ENCODE data around the gene NUDT16L1.

DNA sequence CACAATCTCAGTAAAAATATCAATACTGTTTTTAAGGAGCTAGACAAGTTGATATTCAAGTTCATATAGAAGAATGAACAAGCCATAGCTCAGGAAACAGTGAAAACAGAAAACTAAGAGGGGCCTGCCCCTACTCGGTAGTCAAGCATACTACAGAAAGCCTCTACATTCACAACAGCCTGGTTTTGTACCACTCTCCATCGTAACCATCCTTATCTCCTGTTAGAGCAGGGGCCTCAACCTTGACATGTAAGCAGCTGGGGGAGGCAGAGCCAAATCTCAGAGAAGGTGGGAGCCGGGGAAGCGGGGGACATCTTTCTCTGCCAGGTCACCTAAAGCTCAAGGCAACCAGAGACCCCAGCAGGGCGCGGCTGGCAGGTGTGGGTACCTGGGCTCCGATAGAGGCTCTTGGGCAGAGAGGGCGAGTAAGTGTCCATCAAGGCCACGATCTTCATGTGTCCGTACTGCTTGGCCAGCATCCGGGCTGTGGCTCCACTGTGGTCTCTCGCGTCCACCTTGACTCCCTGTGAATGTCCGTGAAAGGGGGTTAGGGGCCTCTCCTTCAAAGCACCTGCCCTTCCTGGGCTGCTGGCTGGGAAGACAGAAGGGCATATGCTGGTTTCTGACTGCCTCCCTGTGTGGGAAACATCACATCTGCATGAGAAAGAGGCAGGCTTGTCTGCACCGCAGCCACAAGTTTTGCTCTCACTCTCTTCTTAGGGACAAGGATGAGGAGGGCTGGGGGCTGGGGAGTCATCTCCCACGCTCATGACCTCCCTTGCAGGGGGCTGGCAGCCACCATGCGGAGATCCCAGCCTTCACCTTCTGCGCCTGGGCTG is 20.5 kb downstream of the NUDT16L1 start:
- TF ChIP-seq POLR2A (IDR thresholded peaks at IDR 0.05; ENCODE audit: low read depth, low read length) = no peak
- TF ChIP-seq POLR2AphosphoS5 (IDR thresholded peaks at IDR 0.05; ENCODE audit: low read depth, low read length) = no peak

Data from GM12892 (cell line).